Spleen (tissue), 7 donors: Measurements from ENCODE around the gene TBXA2R.

Experiments
- POLR2AphosphoS5 ChIP-seq, 3 donors: sonication (generic); formaldehyde crosslinking; IDR thresholded peaks; one replicate each; pipeline ENCODE4 v1.5.1; 2017; ENCODE audit warnings: antibody characterized with exemption in 3 of 3
- TF ChIP-seq, protein P1 (sequence below), 11 experiments: fragments of 200-600 bp in 7 of 11; fragments of 450-650 bp in 4 of 11; sonication (generic) in 4 of 11; IDR thresholded peaks in 8 of 11; conservative IDR thresholded peaks in 3 of 11; 1 replicate in 7 of 11; 2 replicates in 4 of 11; pipeline versions ENCODE4 v1.4.0 to v1.8.0; 2016 to 2021; ENCODE audit warnings: antibody characterized with exemption in 11 of 11, inconsistent platforms in 4 of 11, mild to moderate bottlenecking in 1 of 11
- donor health status: DM: no; HTN: no; CAD: no; lungs with moderate emphysema.
- donor health status: DM: no; HTN: no; CAD: no.
- donor health status: DM: no; HTN: no; CAD: no.

GRCh38 chr19:3634496-3635045, 27.9 kb upstream of the TBXA2R start:
- TF ChIP-seq, protein P1, sequence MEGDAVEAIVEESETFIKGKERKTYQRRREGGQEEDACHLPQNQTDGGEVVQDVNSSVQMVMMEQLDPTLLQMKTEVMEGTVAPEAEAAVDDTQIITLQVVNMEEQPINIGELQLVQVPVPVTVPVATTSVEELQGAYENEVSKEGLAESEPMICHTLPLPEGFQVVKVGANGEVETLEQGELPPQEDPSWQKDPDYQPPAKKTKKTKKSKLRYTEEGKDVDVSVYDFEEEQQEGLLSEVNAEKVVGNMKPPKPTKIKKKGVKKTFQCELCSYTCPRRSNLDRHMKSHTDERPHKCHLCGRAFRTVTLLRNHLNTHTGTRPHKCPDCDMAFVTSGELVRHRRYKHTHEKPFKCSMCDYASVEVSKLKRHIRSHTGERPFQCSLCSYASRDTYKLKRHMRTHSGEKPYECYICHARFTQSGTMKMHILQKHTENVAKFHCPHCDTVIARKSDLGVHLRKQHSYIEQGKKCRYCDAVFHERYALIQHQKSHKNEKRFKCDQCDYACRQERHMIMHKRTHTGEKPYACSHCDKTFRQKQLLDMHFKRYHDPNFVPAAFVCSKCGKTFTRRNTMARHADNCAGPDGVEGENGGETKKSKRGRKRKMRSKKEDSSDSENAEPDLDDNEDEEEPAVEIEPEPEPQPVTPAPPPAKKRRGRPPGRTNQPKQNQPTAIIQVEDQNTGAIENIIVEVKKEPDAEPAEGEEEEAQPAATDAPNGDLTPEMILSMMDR (IDR thresholded peaks at IDR 0.05 in 8 of 11, conservative IDR thresholded peaks at IDR 0.05 in 3 of 11): no peak
- TF ChIP-seq POLR2AphosphoS5 (IDR thresholded peaks at IDR 0.05): peak in 1 of 3 donors; percentile 16
